Measurements from ENCODE around the gene GPS2.
"Not testable (repeated sequence)": the region's sequence is repeated elsewhere in the genome, so short reads cannot be mapped to it uniquely, and the experiment has no call there.

Gene GPS2

GRCh38 chr17:7351665-7352502 lies 36.7 kb upstream of the GPS2 start, which contains the start of gene KCTD11:
Gene KCTD11, plus strand, starts transcription at chr17:7352162.
- Histone ChIP-seq H3K9me3 (ENCODE audit: control insufficient read depth in 1 of 2, low read length in 2 of 2) (no peaks in the 10 kb centered on the region), H3K4me1 (ENCODE audit: control insufficient read depth in 1 of 2, insufficient read depth in 2 of 2, low read length in 2 of 2) (peaks cover 20 to 58% of the 10 kb centered on the region in 2 donors), H3K36me3 (ENCODE audit: control insufficient read depth in 1 of 2, insufficient read depth in 2 of 2, low read length in 2 of 2) (peaks cover 0 to 9% of the 10 kb centered on the region in 2 donors), H3K27me3 (ENCODE audit: low read depth, low read length) (no peaks in the 10 kb centered on the region), H3K27ac (ENCODE audit: low read length) (peak within 1 kb of the TSS; percentile 87), H3K4me3 (ENCODE audit: low read depth in 1 of 2, low read length in 2 of 2) (peak within 1 kb of the TSS; percentile 75 to 82)

DNA sequence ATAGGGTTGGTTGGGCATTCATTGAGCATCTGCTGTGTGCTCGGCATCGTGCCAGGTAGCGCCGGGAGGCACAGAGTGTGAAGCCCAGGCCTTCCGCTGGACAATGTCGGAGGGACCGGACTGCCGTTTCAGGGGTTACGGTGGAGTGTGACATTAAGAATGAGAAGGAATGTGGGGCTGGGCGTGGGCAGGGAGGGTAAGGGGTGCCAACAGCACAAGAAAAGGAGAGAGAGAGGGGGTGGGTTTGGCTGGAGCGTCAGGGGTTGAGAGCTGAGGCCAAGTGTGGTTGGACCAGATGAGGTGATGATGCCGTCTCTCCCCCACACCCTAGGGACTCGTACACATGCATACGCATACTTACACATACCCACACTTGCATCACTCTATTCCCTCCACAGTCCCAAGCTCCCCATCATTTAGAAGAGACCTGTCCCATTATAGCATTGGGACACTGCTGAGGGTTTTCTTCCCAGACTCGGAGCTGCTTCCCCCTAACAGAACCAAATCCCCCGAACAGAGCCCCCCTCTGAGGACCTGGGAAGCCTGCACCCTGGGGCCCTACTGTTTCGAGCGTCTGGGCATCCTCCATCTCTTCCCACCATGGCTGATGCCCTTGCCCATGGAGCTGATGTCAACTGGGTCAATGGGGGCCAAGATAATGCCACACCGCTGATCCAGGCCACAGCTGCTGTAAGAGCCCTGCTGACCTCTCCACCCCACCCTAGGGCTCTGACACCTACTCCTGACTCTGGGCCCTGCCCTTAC lies 33.5 kb upstream of the GPS2 start:
- Histone ChIP-seq H3K4me3 (ENCODE audit: low read depth in 1 of 2, low read length in 2 of 2) (no peak overlapping the region), H3K9me3 (ENCODE audit: control insufficient read depth in 1 of 2, low read length in 2 of 2) (no peaks in the 10 kb centered on the region), H3K4me1 (ENCODE audit: control insufficient read depth in 1 of 2, insufficient read depth in 2 of 2, low read length in 2 of 2) (peaks cover 11 to 37% of the 10 kb centered on the region in 2 donors), H3K36me3 (ENCODE audit: control insufficient read depth in 1 of 2, insufficient read depth in 2 of 2, low read length in 2 of 2) (peaks cover 0 to 9% of the 10 kb centered on the region in 2 donors), H3K27me3 (ENCODE audit: low read depth, low read length) (no peaks in the 10 kb centered on the region), H3K27ac (ENCODE audit: low read length) (no peak overlapping the region)

GRCh38 chr17:7347630-7348477 lies 32.7 kb upstream of the GPS2 start:
- Histone ChIP-seq H3K4me1 (ENCODE audit: control insufficient read depth in 1 of 2, insufficient read depth in 2 of 2, low read length in 2 of 2) (peaks cover 9 to 29% of the 10 kb centered on the region in 2 donors), H3K27me3 (ENCODE audit: low read depth, low read length) (no peaks in the 10 kb centered on the region), H3K9me3 (ENCODE audit: control insufficient read depth in 1 of 2, low read length in 2 of 2) (no peaks in the 10 kb centered on the region), H3K36me3 (ENCODE audit: control insufficient read depth in 1 of 2, insufficient read depth in 2 of 2, low read length in 2 of 2) (peaks cover 0 to 9% of the 10 kb centered on the region in 2 donors), H3K27ac (ENCODE audit: low read length) (no peak overlapping the region), H3K4me3 (ENCODE audit: low read depth in 1 of 2, low read length in 2 of 2) (no peak overlapping the region)

DNA sequence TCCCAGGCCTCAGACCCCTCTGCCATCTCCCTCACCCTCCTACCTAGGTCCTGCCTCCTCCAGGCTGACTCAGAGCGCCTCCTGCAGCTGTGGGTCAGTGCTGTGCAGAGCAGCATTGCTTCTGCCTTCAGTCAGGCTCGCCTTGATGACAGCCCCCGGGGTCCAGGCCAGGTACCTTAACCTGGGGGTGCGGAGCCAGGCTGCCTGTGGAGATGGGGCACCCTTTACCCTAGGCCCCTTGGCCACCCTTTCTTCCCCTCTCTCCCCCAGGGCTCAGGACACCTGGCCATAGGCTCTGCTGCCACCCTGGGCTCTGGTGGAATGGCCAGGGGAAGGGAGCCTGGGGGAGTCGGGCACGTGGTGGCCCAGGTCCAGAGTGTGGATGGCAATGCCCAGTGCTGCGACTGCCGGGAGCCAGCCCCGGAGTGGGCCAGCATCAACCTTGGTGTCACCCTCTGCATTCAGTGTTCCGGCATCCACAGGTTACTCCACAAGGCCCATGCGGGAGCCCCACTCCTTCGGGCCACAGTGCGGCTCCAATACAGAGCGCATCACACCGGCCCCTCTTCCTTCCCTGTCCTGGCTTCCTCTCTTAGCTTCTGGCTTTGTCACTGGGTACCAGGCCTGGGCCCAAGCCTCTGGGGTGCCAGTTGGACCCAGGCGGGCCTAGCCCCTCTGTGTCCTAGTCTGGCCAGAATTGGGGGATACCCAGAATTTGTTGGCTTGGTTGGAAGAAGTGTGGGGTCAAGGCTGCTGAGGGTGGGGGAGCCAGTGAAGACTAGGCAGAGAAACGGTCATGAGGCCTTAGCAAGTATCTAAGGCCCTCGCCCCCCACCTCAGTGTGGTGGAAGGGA lies 31.8 kb upstream of the GPS2 start:
- H3K9me3 ChIP-seq (ENCODE audit: control insufficient read depth in 1 of 2, low read length in 2 of 2): no peaks in the 10 kb centered on the region
- H3K36me3 ChIP-seq (ENCODE audit: control insufficient read depth in 1 of 2, insufficient read depth in 2 of 2, low read length in 2 of 2): peaks cover 0 to 6% of the 10 kb centered on the region in 2 donors
- peaks cover 5 to 23% of the 10 kb centered on the region in 2 donors for H3K4me1 ChIP-seq (ENCODE audit: control insufficient read depth in 1 of 2, insufficient read depth in 2 of 2, low read length in 2 of 2)
- H3K27me3 ChIP-seq (ENCODE audit: low read depth, low read length): no peaks in the 10 kb centered on the region
- no peak overlapping the region for H3K27ac ChIP-seq (ENCODE audit: low read length)
- no peak overlapping the region for H3K4me3 ChIP-seq (ENCODE audit: low read depth in 1 of 2, low read length in 2 of 2)

- Histone ChIP-seq H3K27ac (ENCODE audit: low read length) (no peak overlapping the region), H3K9me3 (ENCODE audit: control insufficient read depth in 1 of 2, low read length in 2 of 2) (no peaks in the 10 kb centered on the region), H3K36me3 (ENCODE audit: control insufficient read depth in 1 of 2, insufficient read depth in 2 of 2, low read length in 2 of 2) (no peaks in the 10 kb centered on the region), H3K4me3 (ENCODE audit: low read depth in 1 of 2, low read length in 2 of 2) (no peak overlapping the region), H3K27me3 (ENCODE audit: low read depth, low read length) (peaks cover 4% of the 10 kb centered on the region), H3K4me1 (ENCODE audit: control insufficient read depth in 1 of 2, insufficient read depth in 2 of 2, low read length in 2 of 2) (peaks cover 0 to 2% of the 10 kb centered on the region in 2 donors)
Measured at GRCh38 chr17:7343250-7343649, 28.1 kb upstream of the GPS2 start.

DNA sequence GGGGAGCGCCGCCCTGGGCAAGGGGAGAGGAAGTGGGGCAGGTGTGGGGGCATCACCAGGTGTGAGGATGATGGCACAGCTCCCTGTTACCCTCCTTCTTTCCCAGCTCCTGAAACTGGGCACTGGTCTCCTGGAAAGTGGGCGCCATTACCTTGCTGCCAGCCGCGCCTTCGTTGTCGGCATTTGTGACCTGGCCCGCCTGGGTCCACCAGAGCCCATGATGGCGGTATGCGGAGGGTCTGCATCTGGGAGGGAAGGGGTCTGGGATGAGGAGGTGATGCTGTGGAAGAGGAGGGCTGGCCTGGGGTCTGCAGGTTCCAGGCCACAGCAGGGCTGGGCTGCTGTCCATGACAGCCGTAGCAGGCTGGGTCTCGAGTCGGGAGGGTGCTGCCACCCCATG lies 26.7 kb upstream of the GPS2 start:
- Histone ChIP-seq H3K36me3 (ENCODE audit: control insufficient read depth in 1 of 2, insufficient read depth in 2 of 2, low read length in 2 of 2) (no peaks in the 10 kb centered on the region), H3K4me3 (ENCODE audit: low read depth in 1 of 2, low read length in 2 of 2) (no peak overlapping the region), H3K27me3 (ENCODE audit: low read depth, low read length) (peaks cover 4% of the 10 kb centered on the region), H3K4me1 (ENCODE audit: control insufficient read depth in 1 of 2, insufficient read depth in 2 of 2, low read length in 2 of 2) (no peaks in the 10 kb centered on the region), H3K9me3 (ENCODE audit: control insufficient read depth in 1 of 2, low read length in 2 of 2) (no peaks in the 10 kb centered on the region), H3K27ac (ENCODE audit: low read length) (no peak overlapping the region)

DNA sequence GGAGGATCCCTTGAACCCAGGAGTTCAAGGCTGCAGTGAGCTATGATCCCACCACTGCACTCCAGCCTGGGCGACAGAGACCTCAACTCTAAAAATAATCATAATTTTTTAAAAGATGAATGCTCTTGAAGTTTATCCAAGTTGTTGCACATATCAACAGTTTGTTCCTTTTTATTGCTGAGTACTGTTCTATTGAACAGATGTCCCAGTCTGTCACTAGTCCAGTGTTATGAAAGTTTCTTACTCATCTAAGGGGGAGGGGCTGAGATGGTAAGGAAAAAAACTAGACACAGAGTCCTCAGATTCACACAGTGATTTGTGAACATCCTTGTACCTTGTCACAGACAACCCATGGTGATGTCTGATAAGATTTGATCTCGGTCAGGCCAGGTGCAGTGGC lies 25.0 kb upstream of the GPS2 start:
- H3K36me3 ChIP-seq (ENCODE audit: control insufficient read depth in 1 of 2, insufficient read depth in 2 of 2, low read length in 2 of 2): no peaks in the 10 kb centered on the region

GRCh38 chr17:7337600-7337999 lies 22.4 kb upstream of the GPS2 start:
- H3K4me3 ChIP-seq (ENCODE audit: low read depth in 1 of 2, low read length in 2 of 2); H3K36me3 ChIP-seq (ENCODE audit: control insufficient read depth in 1 of 2, insufficient read depth in 2 of 2, low read length in 2 of 2); H3K27ac ChIP-seq (ENCODE audit: low read length); H3K27me3 ChIP-seq (ENCODE audit: low read depth, low read length); H3K4me1 ChIP-seq (ENCODE audit: control insufficient read depth in 1 of 2, insufficient read depth in 2 of 2, low read length in 2 of 2); H3K9me3 ChIP-seq (ENCODE audit: control insufficient read depth in 1 of 2, low read length in 2 of 2): not testable (repeated sequence)

More for the DNA sequence above, 25.0 kb upstream of the GPS2 start:
- H3K4me3 ChIP-seq (ENCODE audit: low read depth in 1 of 2, low read length in 2 of 2): no peak overlapping the region
- no peaks in the 10 kb centered on the region for H3K9me3 ChIP-seq (ENCODE audit: control insufficient read depth in 1 of 2, low read length in 2 of 2)
- no peaks in the 10 kb centered on the region for H3K4me1 ChIP-seq (ENCODE audit: control insufficient read depth in 1 of 2, insufficient read depth in 2 of 2, low read length in 2 of 2)
- no peak overlapping the region for H3K27ac ChIP-seq (ENCODE audit: low read length)
- H3K27me3 ChIP-seq (ENCODE audit: low read depth, low read length): peaks cover 4% of the 10 kb centered on the region

GRCh38 chr17:7336240-7337175 lies 21.3 kb upstream of the GPS2 start, which contains the start of gene ACAP1:
Gene ACAP1, plus strand, starts transcription at chr17:7336529. Its CDS starts 206 bp downstream, at chr17:7336735.
- Histone ChIP-seq H3K9me3 (ENCODE audit: control insufficient read depth in 1 of 2, low read length in 2 of 2) (no peaks in the 10 kb centered on the region), H3K27me3 (ENCODE audit: low read depth, low read length) (peaks cover 4% of the 10 kb centered on the region), H3K4me3 (ENCODE audit: low read depth in 1 of 2, low read length in 2 of 2) (peak within 1 kb of the TSS; percentile 37 to 42), H3K36me3 (ENCODE audit: control insufficient read depth in 1 of 2, insufficient read depth in 2 of 2, low read length in 2 of 2) (no peaks in the 10 kb centered on the region), H3K4me1 (ENCODE audit: control insufficient read depth in 1 of 2, insufficient read depth in 2 of 2, low read length in 2 of 2) (no peaks in the 10 kb centered on the region), H3K27ac (ENCODE audit: low read length) (no peak within 1 kb of the TSS)

All from muscle layer of duodenum (tissue), 2 donors.